Epithelial cell of proximal tubule (primary cell): ENCODE measurements around the gene TRIM25. TPM values are rescaled to one million over a fixed set of nuclear protein-coding genes. Genes with fewer than 3 reads are reported as not detected.

Experiments
- DNase-seq: peaks from one replicate; pipeline ENCODE4 v3.0.0-alpha.2; 2011; ENCODE audit warnings: low read depth
- H3K4me3 ChIP-seq: 2 replicates; pipeline ENCODE4 v1.5.1; 2011; ENCODE audit warnings: low read depth, mild to moderate bottlenecking, low read length
- CTCF ChIP-seq: conservative IDR thresholded peaks from 2 replicates; pipeline ENCODE4 v1.5.1; 2012; ENCODE audit warnings: low read depth, mild to moderate bottlenecking, low read length
- total RNA-seq: library from RNA; depleted of rRNA; stranded (reverse); fragments of >200 nt; gene quantifications from 2 replicates; pipeline ENCODE4 v1.2.3, GENCODE V29; 2015

The TRIM25 gene
- total RNA-seq, 1 donor from 2014 or later: 58.1 TPM

GRCh38 chr17:56868716-56869115 is 45.1 kb downstream of the TRIM25 start:
- no peak for DNase-seq
- no peak overlapping the region for H3K4me3 ChIP-seq
- no peak for TF ChIP-seq CTCF

GRCh38 chr17:56867948-56868376 is 45.9 kb downstream of the TRIM25 start:
- no peak overlapping the region for H3K4me3 ChIP-seq
- no peak for TF ChIP-seq CTCF
- no peak for DNase-seq

- TF ChIP-seq CTCF: peak; percentile 16
- H3K4me3 ChIP-seq: no peak overlapping the region
- no peak for DNase-seq
Observed at GRCh38 chr17:56866496-56866895, 47.4 kb downstream of the TRIM25 start.

GRCh38 chr17:56866076-56866475 is 47.8 kb downstream of the TRIM25 start:
- no peak for TF ChIP-seq CTCF
- no peak for DNase-seq

GRCh38 chr17:56863974-56864373 is 49.9 kb downstream of the TRIM25 start:
- no peak for DNase-seq
- H3K4me3 ChIP-seq: no peak overlapping the region
- TF ChIP-seq CTCF: no peak

More at GRCh38 chr17:56866076-56866475, 47.8 kb downstream of the TRIM25 start:
- H3K4me3 ChIP-seq: no peak overlapping the region

GRCh38 chr17:56861899-56862298 is 52.0 kb downstream of the TRIM25 start:
- no peak for TF ChIP-seq CTCF
- no peak for DNase-seq
- H3K4me3 ChIP-seq: no peak overlapping the region

- TF ChIP-seq CTCF: no peak
- no peak overlapping the region for H3K4me3 ChIP-seq
- DNase-seq: no peak
Observed at GRCh38 chr17:56851008-56851407, 62.8 kb downstream of the TRIM25 start.
